Mucosa of descending colon (tissue), 3 donors: Measurements from ENCODE around the gene UNCX. TPM values are rescaled to one million over a fixed set of nuclear protein-coding genes. Genes with fewer than 3 reads are reported as not detected.
"Not testable (repeated sequence)": the region's sequence is repeated elsewhere in the genome, so short reads cannot be mapped to it uniquely, and the experiment has no call there.

Source experiments
- ATAC-seq: fragments of 200-7000 bp; cut with Tn5 transposase; one replicate; pipeline ENCODE4 v1.9.1; 2020; ENCODE audit warnings: mild to moderate bottlenecking, moderate library complexity
- DNase-seq, 3 donors: peaks; one replicate each; pipeline ENCODE4 v3.0.0-alpha.2; 2020
- H3K36me3 ChIP-seq: fragments of 200-600 bp; one replicate; pipeline ENCODE4 v1.8.0; 2021; ENCODE audit warnings: low read depth, mild to moderate bottlenecking
- H3K4me1 ChIP-seq: fragments of 200-600 bp; one replicate; pipeline ENCODE4 v1.8.0; 2021; ENCODE audit warnings: low read depth, mild to moderate bottlenecking
- H3K4me3 ChIP-seq: fragments of 200-600 bp; one replicate; pipeline ENCODE4 v1.8.0; 2021; ENCODE audit warnings: mild to moderate bottlenecking
- H3K9me3 ChIP-seq: fragments of 200-600 bp; one replicate; pipeline ENCODE4 v1.8.0; 2021; ENCODE audit warnings: mild to moderate bottlenecking
- intact Hi-C, 2 donors: fragments of 100-400 bp; cut with DNase I in 1 of 2; cut with micrococcal nuclease in 1 of 2; formaldehyde crosslinking; loops; one replicate each; pipeline versions ENCODE4 v1.11.0 to v1.11.1; 2022; cut with DNase I, micrococcal nuclease
- total RNA-seq, 3 donors: library from RNA; stranded (reverse); fragmentation: NEBNext Ultra II Directional in 2 of 3; extraction: Animal tissue kit (Norgen Biotek cat#: 25700) in 2 of 3; gene quantifications; one replicate each; pipeline versions ENCODE4 v1.2.1 to v1.2.4, GENCODE V29; 2021 to 2023
- TF ChIP-seq, protein P1 (sequence below): fragments of 200-600 bp; IDR thresholded peaks from one replicate; pipeline ENCODE4 v1.8.0; 2022; ENCODE audit warnings: antibody characterized with exemption, mild to moderate bottlenecking
- donor health status: DM: no; HTN: no; CAD: no; lungs with moderate emphysema.
- donor health status: DM: no; HTN: no; CAD: no.
- donor health status: DM: no; HTN: yes; CAD: no.

UNCX gene
- total RNA-seq, 3 donors from 2014 or later, result not detected

DNA sequence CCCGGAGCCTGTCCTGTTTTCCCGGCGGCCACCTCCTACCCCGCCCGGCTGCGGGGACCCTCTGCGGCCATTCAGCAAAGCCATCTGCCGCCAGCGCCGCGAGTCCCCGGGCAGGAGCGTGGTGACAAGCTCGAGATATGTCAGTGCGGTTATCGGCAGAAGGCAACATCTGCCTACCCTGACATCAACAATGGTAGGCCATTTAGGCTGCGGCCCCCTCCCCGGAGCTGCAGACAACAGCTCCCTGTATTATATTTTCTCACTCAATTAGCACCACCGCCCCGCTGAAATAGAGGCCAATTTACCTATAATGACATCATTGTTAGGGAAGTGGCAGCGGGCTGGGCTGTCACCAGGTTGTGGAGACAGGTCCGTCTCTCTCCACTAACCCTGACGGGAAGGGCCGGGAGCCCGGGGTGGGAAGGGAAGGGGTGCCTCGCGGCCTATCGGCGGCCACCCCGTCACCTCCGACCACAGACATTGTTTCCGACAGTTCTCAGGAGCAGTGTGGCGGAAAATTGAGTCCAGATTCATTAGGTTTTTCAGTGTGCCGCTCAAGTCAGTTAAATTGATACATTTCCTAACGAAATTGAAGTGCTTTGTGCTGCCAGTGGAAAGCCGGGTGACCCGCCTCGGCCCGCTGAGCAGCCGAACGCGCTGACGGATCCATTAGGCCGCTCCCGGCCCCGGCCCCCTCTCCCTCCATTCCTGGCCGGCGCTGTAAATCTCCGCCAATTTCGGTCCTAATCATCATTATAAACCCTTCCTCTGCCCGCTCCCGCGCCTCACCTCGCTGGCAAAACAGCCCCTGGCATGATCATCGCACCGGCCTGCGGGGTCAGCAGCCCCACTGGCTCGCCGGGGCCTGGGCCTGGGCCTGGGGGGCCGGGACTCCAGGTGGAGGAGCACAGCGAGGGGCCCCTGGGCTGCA, 43.0 kb downstream of the UNCX start:
- no peaks in the 10 kb centered on the region for H3K4me1 ChIP-seq
- H3K9me3 ChIP-seq, result no peaks in the 10 kb centered on the region
- no peak for ATAC-seq
- TF ChIP-seq, protein P1, sequence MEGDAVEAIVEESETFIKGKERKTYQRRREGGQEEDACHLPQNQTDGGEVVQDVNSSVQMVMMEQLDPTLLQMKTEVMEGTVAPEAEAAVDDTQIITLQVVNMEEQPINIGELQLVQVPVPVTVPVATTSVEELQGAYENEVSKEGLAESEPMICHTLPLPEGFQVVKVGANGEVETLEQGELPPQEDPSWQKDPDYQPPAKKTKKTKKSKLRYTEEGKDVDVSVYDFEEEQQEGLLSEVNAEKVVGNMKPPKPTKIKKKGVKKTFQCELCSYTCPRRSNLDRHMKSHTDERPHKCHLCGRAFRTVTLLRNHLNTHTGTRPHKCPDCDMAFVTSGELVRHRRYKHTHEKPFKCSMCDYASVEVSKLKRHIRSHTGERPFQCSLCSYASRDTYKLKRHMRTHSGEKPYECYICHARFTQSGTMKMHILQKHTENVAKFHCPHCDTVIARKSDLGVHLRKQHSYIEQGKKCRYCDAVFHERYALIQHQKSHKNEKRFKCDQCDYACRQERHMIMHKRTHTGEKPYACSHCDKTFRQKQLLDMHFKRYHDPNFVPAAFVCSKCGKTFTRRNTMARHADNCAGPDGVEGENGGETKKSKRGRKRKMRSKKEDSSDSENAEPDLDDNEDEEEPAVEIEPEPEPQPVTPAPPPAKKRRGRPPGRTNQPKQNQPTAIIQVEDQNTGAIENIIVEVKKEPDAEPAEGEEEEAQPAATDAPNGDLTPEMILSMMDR, result no peak
- no peak overlapping the region for H3K4me3 ChIP-seq
- peak in 1 of 3 donors; percentile 32 for DNase-seq
- intact Hi-C loops, result no loop called here
- H3K36me3 ChIP-seq, result no peaks in the 10 kb centered on the region

- TF ChIP-seq, protein P1, result no peak
- no peak for ATAC-seq
- no peaks in the 10 kb centered on the region for H3K36me3 ChIP-seq
- H3K4me3 ChIP-seq, result no peak overlapping the region
- H3K9me3 ChIP-seq, result no peaks in the 10 kb centered on the region
- H3K4me1 ChIP-seq, result no peaks in the 10 kb centered on the region
- intact Hi-C loops, result no loop called here
- DNase-seq, result peak in 1 of 3 donors; percentile 15
These were observed 44.0 kb downstream of the UNCX start for GRCh38 chr7:1276626-1277175.

- ATAC-seq, result no peak
- Histone ChIP-seq H3K9me3 (no peaks in the 10 kb centered on the region), H3K4me1 (no peaks in the 10 kb centered on the region), H3K4me3 (no peak overlapping the region), H3K36me3 (no peaks in the 10 kb centered on the region)
- DNase-seq, result peak in 1 of 3 donors; percentile 9
- TF ChIP-seq, protein P1, result no peak
- intact Hi-C loops, result no loop called here
These were observed 45.9 kb downstream of the UNCX start for GRCh38 chr7:1278543-1278942.

DNA sequence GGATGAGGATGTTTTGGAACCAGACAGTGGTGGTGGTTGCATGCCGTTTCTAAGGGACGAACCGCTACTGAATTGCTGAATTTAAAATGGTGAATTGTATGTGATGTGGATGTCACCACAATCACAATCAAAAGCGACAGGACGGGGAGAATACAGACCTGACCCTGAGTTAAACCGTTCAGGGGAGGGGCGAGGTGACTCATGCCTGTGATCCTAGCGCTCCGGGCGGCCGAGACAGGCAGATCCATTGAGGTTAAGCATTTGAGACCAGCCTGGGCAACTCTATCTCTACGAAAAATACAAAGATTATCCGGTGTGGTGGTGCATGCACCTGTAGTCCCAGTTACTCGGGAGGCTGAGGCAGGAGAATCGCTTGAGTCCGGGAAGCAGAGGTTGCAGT, 46.4 kb downstream of the UNCX start:
- no peak for ATAC-seq
- TF ChIP-seq, protein P1, result no peak

GRCh38 chr7:1279895-1280294, 47.2 kb downstream of the UNCX start:
- ATAC-seq, intact Hi-C loops, DNase-seq: not testable (repeated sequence)

More for the DNA sequence above, 46.4 kb downstream of the UNCX start:
- H3K36me3 ChIP-seq, result no peaks in the 10 kb centered on the region
- H3K4me3 ChIP-seq, result no peak overlapping the region
- H3K4me1 ChIP-seq, result no peaks in the 10 kb centered on the region
- no peaks in the 10 kb centered on the region for H3K9me3 ChIP-seq
- intact Hi-C loops, result no loop called here
- peak in 1 of 3 donors; percentile 13 for DNase-seq

GRCh38 chr7:1281068-1281467, 48.4 kb downstream of the UNCX start:
- Histone ChIP-seq H3K4me1 (no peaks in the 10 kb centered on the region), H3K9me3 (no peaks in the 10 kb centered on the region), H3K36me3 (no peaks in the 10 kb centered on the region), H3K4me3 (no peak overlapping the region)
- intact Hi-C loops, result no loop called here
- ATAC-seq (no peak), DNase-seq (peak in 1 of 3 donors; percentile 38)
- TF ChIP-seq, protein P1, result no peak

More at GRCh38 chr7:1279895-1280294, 47.2 kb downstream of the UNCX start:
- not testable (repeated sequence) for H3K4me1 ChIP-seq, H3K9me3 ChIP-seq, H3K4me3 ChIP-seq, H3K36me3 ChIP-seq
